B cell (primary cell): ENCODE results near the gene HSCB. TPM values are rescaled to one million over a fixed set of nuclear protein-coding genes. Genes with fewer than 3 reads are reported as not detected.
"Not testable (repeated sequence)": the region's sequence is repeated elsewhere in the genome, so short reads cannot be mapped to it uniquely, and the experiment has no call there.

Experiments used
- ATAC-seq: fragments of 200-7000 bp; cut with Tn5 transposase; one replicate; pipeline ENCODE4 v1.10.0; 2021; ENCODE audit warnings: low read depth, mild to moderate bottlenecking, moderate number of reproducible peaks, moderate library complexity
- CTCF ChIA-PET: fragments of 350-600 bp; sonication (Branson Sonifier 250); formaldehyde crosslinking; loops from one replicate; lab custom pipeline; 2021; ENCODE audit warnings: antibody characterized with exemption, inconsistent platforms; lab: Charles Lee
- POLR2A ChIA-PET: fragments of 350-600 bp; sonication (Branson Sonifier 250); formaldehyde crosslinking; loops from one replicate; lab custom pipeline; 2021; ENCODE audit warnings: antibody characterized with exemption; lab: Charles Lee
- DNase-seq: peaks from one replicate; pipeline ENCODE4 v3.0.0; 2013
- H2AFZ ChIP-seq: 2 replicates; pipeline ENCODE4 v1.6.1; 2012; ENCODE audit warnings: mild to moderate bottlenecking, low read depth, low read length; ENCODE audit not compliant: insufficient read depth, poor library complexity, severe bottlenecking
- H3K27ac ChIP-seq, 2 donors: 1 replicate in 1 of 2; 2 replicates in 1 of 2; pipeline ENCODE4 v1.5.1; 2012 to 2013; ENCODE audit warnings: low read length in 2 of 2, mild to moderate bottlenecking in 2 of 2, moderate library complexity in 1 of 2
- H3K27me3 ChIP-seq, 4 experiments: fragments of 200-600 bp in 1 of 4; sonication (generic) in 1 of 4; replicated peaks in 1 of 4; 1 replicate in 2 of 4; 2 replicates in 2 of 4; pipeline versions ENCODE4 v1.6.1 to v1.7.0; 2013 to 2016; ENCODE audit warnings: low read length in 3 of 4, mild to moderate bottlenecking in 2 of 4, mixed read lengths in 1 of 4, moderate library complexity in 1 of 4; ENCODE audit not compliant: insufficient read depth in 4 of 4, control insufficient read depth in 3 of 4; ENCODE audit errors: control extremely low read depth in 1 of 4
- H3K36me3 ChIP-seq, 2 experiments: replicated peaks in 1 of 2; 1 replicate in 1 of 2; 2 replicates in 1 of 2; pipeline versions ENCODE4 v1.6.1 to v1.7.1; 2013; ENCODE audit warnings: low read length in 1 of 2; ENCODE audit not compliant: insufficient read depth in 2 of 2, control insufficient read depth in 1 of 2; ENCODE audit errors: control extremely low read depth in 1 of 2, extremely low read depth in 1 of 2
- H3K4me1 ChIP-seq, 2 donors: fragments of 200-600 bp in 1 of 2; sonication (generic) in 1 of 2; 1 replicate in 1 of 2; 2 replicates in 1 of 2; pipeline versions ENCODE4 v1.5.1 to v1.6.1; 2013 to 2017; ENCODE audit warnings: low read length in 2 of 2; ENCODE audit not compliant: control insufficient read depth in 2 of 2, insufficient read depth in 2 of 2
- H3K4me2 ChIP-seq: replicated peaks from 2 replicates; pipeline ENCODE3; 2012; ENCODE audit warnings: mild to moderate bottlenecking, low read depth, low read length; ENCODE audit not compliant: poor library complexity, severe bottlenecking
- H3K4me3 ChIP-seq, 5 experiments: fragments of 200-600 bp in 1 of 5; sonication (generic) in 1 of 5; 1 replicate in 3 of 5; 2 replicates in 2 of 5; pipeline versions ENCODE4 v1.5.1 to v1.7.0; 2011 to 2016; ENCODE audit warnings: low read length in 4 of 5, mild to moderate bottlenecking in 4 of 5, low read depth in 2 of 5, control low read depth in 1 of 5, moderate library complexity in 1 of 5; ENCODE audit not compliant: insufficient read depth in 1 of 5; ENCODE audit errors: control extremely low read depth in 1 of 5, extremely low read depth in 1 of 5
- H3K79me2 ChIP-seq: fragments of 200-600 bp; sonication (generic); one replicate; pipeline ENCODE4 v1.6.0; 2016; ENCODE audit warnings: low read length; ENCODE audit not compliant: control insufficient read depth, insufficient read depth
- H3K9ac ChIP-seq: fragments of 200-600 bp; sonication (generic); 2 replicates; pipeline ENCODE4 v1.6.1; 2017; ENCODE audit warnings: mild to moderate bottlenecking, low read length, moderate library complexity
- H3K9me3 ChIP-seq, 3 donors: one replicate each; pipeline versions ENCODE4 v1.6.1 to v1.7.1; 2013; ENCODE audit warnings: low read length in 2 of 3; ENCODE audit not compliant: control insufficient read depth in 2 of 3, insufficient read depth in 1 of 3; ENCODE audit errors: control extremely low read depth in 1 of 3
- H4K20me1 ChIP-seq: 2 replicates; pipeline ENCODE4 v1.6.0; 2012; ENCODE audit warnings: mild to moderate bottlenecking, low read length; ENCODE audit not compliant: insufficient read depth, control insufficient read depth, poor library complexity, severe bottlenecking
- H3K27ac Mint-ChIP-seq: one replicate; pipeline ENCODE4 v1.8.0; 2021; ENCODE audit warnings: mixed read lengths
- H3K27me3 Mint-ChIP-seq: one replicate; pipeline ENCODE4 v1.8.0; 2021; ENCODE audit warnings: mixed read lengths
- H3K4me1 Mint-ChIP-seq: one replicate; pipeline ENCODE4 v1.8.0; 2021; ENCODE audit warnings: mixed read lengths
- H3K4me3 Mint-ChIP-seq: one replicate; pipeline ENCODE4 v1.8.0; 2021; ENCODE audit warnings: mixed read lengths
- H3K9me3 Mint-ChIP-seq: one replicate; pipeline ENCODE4 v1.8.0; 2022; ENCODE audit warnings: mixed read lengths; ENCODE audit not compliant: insufficient read depth
- CTCF ChIP-seq: fragments of 200-600 bp; IDR thresholded peaks from one replicate; pipeline ENCODE4 v1.8.0; 2022; ENCODE audit warnings: antibody characterized with exemption, mild to moderate bottlenecking
- EZH2 ChIP-seq: IDR thresholded peaks from 2 replicates; pipeline ENCODE4 v1.6.1; 2012; ENCODE audit warnings: borderline replicate concordance, low read depth, mild to moderate bottlenecking, moderate library complexity, low read length; ENCODE audit not compliant: insufficient read depth, poor library complexity, severe bottlenecking
- WGBS: methylation state at CpG from one replicate; pipeline ENCODE4 v1.1.5; 2013; ENCODE audit warnings: missing lambda C conversion rate; ENCODE audit not compliant: insufficient coverage; 5-methylcytosine and 5-hydroxymethylcytosine counted together
- intact Hi-C: fragments of 100-400 bp; cut with micrococcal nuclease; formaldehyde crosslinking; loops from one replicate; pipeline ENCODE4 v1.10.0; 2022
- polyA plus RNA-seq: library from polyadenylated mRNA; depleted of rRNA; stranded (reverse); fragments of >200 nt; gene quantifications from 2 replicates; pipeline ENCODE4 v1.2.3, GENCODE V29; 2012
- total RNA-seq, 2 donors: library from RNA; stranded (reverse); fragments of 120-200 nt in 1 of 2; gene quantifications; 1 replicate in 1 of 2; 2 replicates in 1 of 2; pipeline versions ENCODE4 v1.2.3 to v1.2.4, GENCODE V29; 2013 to 2022

The HSCB gene
- total and polyA plus RNA-seq, 2 donors (not counting 1 experiment from before 2014, with no cell fraction given): 12.8 to 18.3 TPM

- H3K4me3 ChIP-seq: peak overlapping the region in 1 of 5 experiments; percentile 82
- Mint-ChIP-seq H3K27ac (no peak overlapping the region), H3K4me3 (peak overlapping the region; percentile 86), H3K4me1 (peaks cover 39% of the 10 kb centered on the region), H3K9me3 (no peaks in the 10 kb centered on the region), H3K27me3 (no peaks in the 10 kb centered on the region)
- H3K9me3 ChIP-seq: no peaks in the 10 kb centered on the region
- POLR2A ChIA-PET: no interaction called here
- intact Hi-C loops: loop anchor here (1.0 to 5.0 kb wide), 3 partner anchors 80 to 1465 kb away; partner anchors contain the start of genes OSM, TTC28 and ZNRF3
- H3K9ac ChIP-seq: peak overlapping the region; percentile 99
- H3K4me2 ChIP-seq: peak overlapping the region; percentile 88
- DNase-seq (no peak), ATAC-seq (no peak)
- no peaks in the 10 kb centered on the region for H4K20me1 ChIP-seq
- H3K4me1 ChIP-seq: peaks cover 27 to 37% of the 10 kb centered on the region in 2 donors
- WGBS: 0% methylated on average over 1 of the region's 7 CpGs
- TF ChIP-seq CTCF: no peak
- TF ChIP-seq EZH2: no peak
- peaks cover 29% of the 10 kb centered on the region for H3K79me2 ChIP-seq
- H3K27ac ChIP-seq: no peak overlapping the region
- CTCF ChIA-PET: interaction anchor here (0.6 to 1.4 kb wide), 4 partner anchors 17 to 443 kb away, joined by 3 to 5 read pairs (median 4); no protein-coding TSS in a partner anchor
- peak overlapping the region; percentile 48 for H2AFZ ChIP-seq
- H3K27me3 ChIP-seq: no peaks in the 10 kb centered on the region
- H3K36me3 ChIP-seq: no peaks in the 10 kb centered on the region
These were observed 60.8 kb downstream of the HSCB start for GRCh38 chr22:28802595-28803123.

DNA sequence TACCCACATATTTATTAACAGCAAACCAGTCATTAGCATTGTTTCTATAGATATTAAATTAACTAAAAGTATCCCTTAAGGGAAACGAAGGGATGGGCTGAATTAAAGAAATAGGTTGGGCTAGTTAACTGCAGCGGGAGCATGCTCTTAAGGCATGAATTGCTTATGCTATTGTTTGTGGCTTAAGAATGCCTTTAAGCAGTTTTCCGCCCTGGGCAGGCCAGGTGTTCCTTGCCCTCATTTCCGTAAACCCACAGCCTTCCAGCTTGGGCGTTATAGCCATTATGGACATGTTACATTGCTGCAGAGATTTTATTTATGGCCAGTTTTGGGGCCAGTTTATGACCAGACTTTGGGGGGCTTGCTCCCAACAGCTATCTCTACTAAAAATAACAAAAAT, 63.6 kb downstream of the HSCB start:
- H3K36me3 ChIP-seq, H4K20me1 ChIP-seq, H3K9me3 Mint-ChIP-seq, H3K79me2 ChIP-seq, intact Hi-C loops, POLR2A ChIA-PET, DNase-seq, H3K27ac Mint-ChIP-seq, H3K4me2 ChIP-seq, H3K9ac ChIP-seq, H3K27me3 Mint-ChIP-seq, H3K27me3 ChIP-seq, ATAC-seq, CTCF ChIA-PET, H2AFZ ChIP-seq, H3K27ac ChIP-seq, H3K4me3 ChIP-seq, H3K4me3 Mint-ChIP-seq, H3K9me3 ChIP-seq: not testable (repeated sequence)
- peaks cover 20 to 21% of the 10 kb centered on the region in 2 donors for H3K4me1 ChIP-seq
- WGBS: 100% methylated on average over 4 of the region's 5 CpGs
- H3K4me1 Mint-ChIP-seq: peaks cover 26% of the 10 kb centered on the region

Other genes starting within 250 kb of the HSCB start
- gene TTC28, start 62.2 kb upstream of the HSCB start, total RNA-seq: 5.2 and 7.3 TPM in 2 replicates
- 1.4 and 4.5 TPM in 2 replicates for gene TTC28, start 62.2 kb upstream of the HSCB start, polyA plus RNA-seq
- 13.9 and 15.6 TPM in 2 replicates for gene CHEK2, start 219 bp upstream of the HSCB start, total RNA-seq
- gene CHEK2, start 219 bp upstream of the HSCB start, polyA plus RNA-seq: 20.8 and 22.6 TPM in 2 replicates
- 25.6 and 25.8 TPM in 2 replicates for gene CCDC117, start 30.7 kb downstream of the HSCB start, total RNA-seq
- gene CCDC117, start 30.7 kb downstream of the HSCB start, polyA plus RNA-seq: 7.7 and 15.4 TPM in 2 replicates
- 16.8 and 18.2 TPM in 2 replicates for gene XBP1, start 58.5 kb downstream of the HSCB start, total RNA-seq
- gene XBP1, start 58.5 kb downstream of the HSCB start, polyA plus RNA-seq: 69.8 and 81.9 TPM in 2 replicates
- gene ZNRF3, start 141.5 kb downstream of the HSCB start, total RNA-seq: 0.70 and 0.71 TPM in 2 replicates
- 0.16 and 0.21 TPM in 2 replicates for gene ZNRF3, start 141.5 kb downstream of the HSCB start, polyA plus RNA-seq